Left renal pelvis (tissue), 4 donors: Measurements from ENCODE around the gene ELK3. TPM values are rescaled to one million over a fixed set of nuclear protein-coding genes. Genes with fewer than 3 reads are reported as not detected.
"Not testable (repeated sequence)": the region's sequence is repeated elsewhere in the genome, so short reads cannot be mapped to it uniquely, and the experiment has no call there.

Experiments
- DNase-seq, 4 donors: peaks; one replicate each; pipeline ENCODE4 v3.0.0-alpha.2; 2013; ENCODE audit warnings: low read depth in 4 of 4, low spot score in 3 of 4
- polyA plus RNA-seq, 4 donors: library from polyadenylated mRNA; unstranded; fragments of 120-200 nt; gene quantifications; one replicate each; pipeline ENCODE4 v1.2.1, GENCODE V29; 2013; ENCODE audit not compliant: insufficient read length in 4 of 4

ELK3 gene
- polyA plus RNA-seq, 4 donors, result 49.5 to 70.6 (median 64.3) TPM

GRCh38 chr12:96294831-96295230 lies 100.7 kb downstream of the ELK3 start:
- no peak for DNase-seq

GRCh38 chr12:96295532-96296160 lies 101.5 kb downstream of the ELK3 start:
- DNase-seq, result no peak

- DNase-seq, result no peak
Measured at GRCh38 chr12:96297504-96297903, 103.3 kb downstream of the ELK3 start.

DNA sequence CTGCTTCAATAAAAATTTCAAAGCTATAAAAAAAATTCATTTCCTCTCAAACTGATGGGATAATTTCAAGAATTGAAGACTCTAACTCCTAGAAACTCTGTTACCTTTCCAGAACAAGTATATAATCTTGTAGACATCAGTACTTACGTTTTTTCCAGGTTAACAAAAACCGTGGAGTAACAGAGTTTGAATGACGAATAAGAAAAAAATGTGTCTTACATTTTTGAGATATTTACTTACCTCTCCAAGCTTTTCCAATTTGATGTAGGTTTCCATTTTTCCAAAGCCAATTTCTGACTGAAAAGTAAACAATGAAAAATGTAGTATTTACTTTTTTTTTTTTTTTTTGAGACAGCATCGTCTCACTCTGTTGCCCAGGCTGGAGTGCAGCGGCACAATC lies 105.9 kb downstream of the ELK3 start:
- DNase-seq, result no peak

DNA sequence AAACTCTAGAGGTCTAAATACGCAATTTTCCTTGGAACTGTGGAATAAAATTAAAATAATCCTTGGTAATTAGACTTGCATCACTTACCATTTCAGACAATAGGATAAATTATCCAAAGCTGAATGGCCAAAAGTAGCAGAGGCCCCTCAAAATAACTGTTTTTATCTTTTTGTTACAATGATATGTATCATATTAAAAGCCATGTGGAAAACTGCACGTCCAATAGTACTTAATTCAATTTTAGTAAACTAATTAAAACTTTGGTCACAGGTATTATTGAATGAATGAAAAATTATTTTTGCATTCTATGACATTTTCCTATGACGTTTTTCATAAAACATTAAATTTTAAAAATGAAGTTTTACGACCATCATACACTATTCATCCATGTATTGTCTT lies 107.6 kb downstream of the ELK3 start:
- DNase-seq, result no peak

DNA sequence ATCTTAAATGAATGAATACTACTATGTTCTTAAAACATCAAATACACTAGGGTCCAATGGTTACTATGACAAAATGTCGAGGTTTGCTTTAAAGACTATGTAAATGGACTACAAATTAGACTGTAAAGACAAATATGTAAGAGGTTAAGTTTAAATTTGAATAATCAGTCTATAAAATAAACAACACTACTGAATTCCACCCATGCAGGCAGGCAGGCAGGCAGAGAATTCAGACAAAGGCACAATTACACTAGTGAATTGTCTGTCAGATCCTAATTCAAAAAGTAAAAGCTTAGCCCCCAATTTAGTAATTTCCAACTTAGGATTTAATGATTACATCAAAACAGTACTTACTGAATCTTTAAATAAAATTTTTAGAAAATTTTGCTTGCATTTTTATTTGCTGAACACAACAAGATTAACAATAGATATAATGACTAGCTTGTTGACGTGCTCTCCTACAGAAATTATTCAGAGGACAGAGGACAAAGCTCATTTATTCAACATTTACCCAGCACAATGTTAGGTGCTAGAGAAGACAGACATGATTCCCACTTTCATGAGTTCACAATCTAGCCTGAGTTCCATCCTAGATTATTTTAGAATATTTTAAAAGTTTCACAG lies 108.6 kb downstream of the ELK3 start:
- DNase-seq, result no peak

- no peak for DNase-seq
Measured at GRCh38 chr12:96303653-96304052, 109.5 kb downstream of the ELK3 start.

GRCh38 chr12:96305665-96306064 lies 111.5 kb downstream of the ELK3 start:
- DNase-seq, result no peak

GRCh38 chr12:96308881-96309280 lies 114.7 kb downstream of the ELK3 start:
- DNase-seq, result no peak

GRCh38 chr12:96310067-96310466 lies 115.9 kb downstream of the ELK3 start:
- no peak for DNase-seq

DNA sequence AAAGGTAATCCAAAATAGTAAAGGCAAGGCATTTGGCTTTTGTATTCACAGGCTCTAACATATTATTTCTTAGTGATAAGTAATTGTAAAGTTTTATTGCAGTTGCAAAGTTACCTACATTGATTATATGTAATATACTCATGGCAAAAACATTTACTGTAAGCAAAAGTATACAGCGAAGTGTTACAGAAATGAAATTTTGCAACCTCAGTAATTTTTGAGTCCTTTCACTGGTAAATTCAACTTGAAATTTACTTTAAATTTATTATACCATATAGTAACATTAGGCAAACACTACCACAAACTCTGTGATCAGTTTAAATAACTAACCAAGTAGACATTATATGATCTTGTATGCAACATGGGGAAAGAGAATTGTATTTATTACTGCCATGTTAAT lies 117.0 kb downstream of the ELK3 start:
- DNase-seq, result no peak

- DNase-seq, result no peak
Measured at GRCh38 chr12:96313606-96314005, 119.4 kb downstream of the ELK3 start.

DNA sequence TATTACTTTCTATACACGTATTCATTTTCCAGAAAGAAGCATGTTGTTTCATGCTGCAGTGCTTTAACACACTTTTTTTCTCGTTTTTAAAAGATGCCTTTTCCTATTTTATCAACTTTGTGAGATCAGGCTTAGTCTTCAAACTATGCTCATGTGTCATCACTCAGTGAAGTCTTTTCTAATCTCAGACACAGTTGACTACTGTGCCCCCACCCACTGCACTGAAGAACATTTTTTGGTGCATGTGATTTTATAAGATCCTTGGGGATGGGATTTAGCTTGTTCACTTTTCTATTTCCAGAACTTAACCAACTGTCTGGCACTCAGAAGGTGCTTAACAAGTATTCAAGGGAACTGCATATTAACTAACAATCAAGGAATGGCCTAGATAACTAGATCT lies 120.5 kb downstream of the ELK3 start:
- DNase-seq, result no peak

DNA sequence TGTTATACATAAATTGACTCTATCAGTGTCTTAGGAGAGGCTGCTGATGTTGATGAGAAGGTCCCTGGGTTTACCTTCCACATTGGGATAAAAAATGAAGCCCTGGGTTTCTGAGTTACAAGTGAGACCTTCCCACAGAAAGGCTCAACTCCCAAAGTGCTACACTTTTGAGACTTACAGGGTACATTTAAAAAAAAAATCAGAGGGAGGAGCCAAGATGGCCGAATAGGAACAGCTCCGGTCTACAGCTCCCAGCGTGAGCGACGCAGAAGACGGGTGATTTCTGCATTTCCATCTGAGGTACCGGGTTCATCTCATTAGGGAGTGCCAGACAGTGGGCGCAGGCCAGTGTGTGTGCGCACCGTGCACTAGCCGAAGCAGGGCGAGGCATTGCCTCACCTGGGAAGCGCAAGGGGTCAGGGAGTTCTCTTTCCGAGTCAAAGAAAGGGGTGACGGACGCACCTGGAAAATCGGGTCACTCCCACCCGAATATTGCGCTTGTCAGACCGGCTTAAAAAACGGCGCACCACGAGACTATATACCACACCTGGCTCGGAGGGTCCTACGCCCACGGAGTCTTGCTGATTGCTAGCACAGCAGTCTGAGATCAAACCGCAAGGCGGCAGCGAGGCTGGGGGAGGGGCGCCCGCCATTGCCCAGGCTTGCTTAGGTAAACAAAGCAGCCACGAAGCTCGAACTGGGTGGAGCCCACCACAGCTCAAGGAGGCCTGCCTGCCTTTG lies 121.7 kb downstream of the ELK3 start:
- not testable (repeated sequence) for DNase-seq

DNA sequence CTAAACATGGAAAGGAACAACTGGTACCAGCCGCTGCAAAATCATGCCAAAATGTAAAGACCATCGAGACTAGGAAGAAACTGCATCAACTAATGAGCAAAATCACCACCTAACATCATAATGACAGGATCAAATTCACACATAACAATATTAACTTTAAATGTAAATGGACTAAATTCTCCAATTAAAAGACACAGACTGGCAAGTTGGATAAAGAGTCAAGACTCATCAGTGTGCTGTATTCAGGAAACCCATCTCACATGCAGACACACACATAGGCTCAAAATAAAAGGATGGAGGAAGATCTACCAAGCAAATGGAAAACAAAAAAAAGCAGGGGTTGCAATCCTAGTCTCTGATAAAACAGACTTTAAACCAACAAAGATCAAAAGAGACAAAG lies 123.6 kb downstream of the ELK3 start:
- not testable (repeated sequence) for DNase-seq

Other genes starting within 250 kb of the ELK3 start
- gene HAL, start 198.0 kb upstream of the ELK3 start, polyA plus RNA-seq, result 1 to 10 TPM in 1 of 4 donors, under 1 TPM in 3; 0.26 to 2.3 (median 0.53) TPM
- 100 to 1,000 TPM in 3 of 4 donors, 10 to 100 TPM in 1; 97.6 to 144 (median 133) TPM for gene LTA4H, start 158.8 kb upstream of the ELK3 start, polyA plus RNA-seq
- gene CDK17, start 206.1 kb downstream of the ELK3 start, polyA plus RNA-seq, result 10 to 100 TPM; 30.3 to 44.1 (median 38.7) TPM